Activated CD4-positive, CD25-positive, alpha-beta regulatory T cell treated with anti-CD3 and anti-CD28 coated beads, Interleukin-2, amount 50 U/mL, for 16 hours (primary cell): Measurements from ENCODE around the gene LCN10.

ENCODE experiments used
- DNase-seq: peaks from one replicate; pipeline ENCODE4 v3.0.0-alpha.2; 2020; ENCODE audit warnings: low read depth, low spot score

Gene LCN10

GRCh38 chr9:136754626-136755301, 12.0 kb upstream of the LCN10 start:
- DNase-seq, result no peak

GRCh38 chr9:136754059-136754572, 11.4 kb upstream of the LCN10 start:
- no peak for DNase-seq

- DNase-seq, result no peak
These were observed 10.8 kb upstream of the LCN10 start for GRCh38 chr9:136753371-136754058.

- no peak for DNase-seq
These were observed 9.1 kb upstream of the LCN10 start for GRCh38 chr9:136751814-136752213.

GRCh38 chr9:136751244-136751643, 8.5 kb upstream of the LCN10 start:
- no peak for DNase-seq

GRCh38 chr9:136750526-136750925, 7.8 kb upstream of the LCN10 start:
- no peak for DNase-seq

- no peak for DNase-seq
These were observed 6.2 kb upstream of the LCN10 start for GRCh38 chr9:136748666-136749611.

- no peak for DNase-seq
These were observed 5.5 kb upstream of the LCN10 start, which contains the start of gene LCN6 for GRCh38 chr9:136748201-136748600. LCN6 (minus strand) TSS chr9:136748525; CDS start chr9:136748483, 42 bp downstream.

GRCh38 chr9:136747161-136748060, 4.7 kb upstream of the LCN10 start:
- no peak for DNase-seq

- DNase-seq, result no peak
These were observed 3.9 kb upstream of the LCN10 start for GRCh38 chr9:136746621-136747020.

GRCh38 chr9:136746155-136746490, 3.4 kb upstream of the LCN10 start:
- DNase-seq, result no peak

- no peak for DNase-seq
These were observed 2.8 kb upstream of the LCN10 start for GRCh38 chr9:136745389-136746154.

GRCh38 chr9:136744773-136745172, 2.0 kb upstream of the LCN10 start:
- DNase-seq, result no peak

- DNase-seq, result no peak
These were observed 985 bp upstream of the LCN10 start for GRCh38 chr9:136743639-136744211.

- no peak for DNase-seq
These were observed 713 bp downstream of the LCN10 start for GRCh38 chr9:136741883-136742571.

GRCh38 chr9:136740971-136741882, 1.5 kb downstream of the LCN10 start:
- no peak for DNase-seq

GRCh38 chr9:136740491-136740890, 2.2 kb downstream of the LCN10 start:
- no peak for DNase-seq

GRCh38 chr9:136740069-136740468, 2.7 kb downstream of the LCN10 start:
- DNase-seq, result no peak
